Activated T-helper 1 cell treated with anti-CD3 and anti-CD28 coated beads, Interleukin-2, amount 50 U/mL, for 16 hours (primary cell): ENCODE results near the gene RHOT2.

Source experiments
- DNase-seq, 2 donors: peaks; one replicate each; pipeline ENCODE4 v3.0.0-alpha.2; 2020; ENCODE audit warnings: low read depth in 1 of 2, low spot score in 1 of 2

RHOT2 gene

DNA sequence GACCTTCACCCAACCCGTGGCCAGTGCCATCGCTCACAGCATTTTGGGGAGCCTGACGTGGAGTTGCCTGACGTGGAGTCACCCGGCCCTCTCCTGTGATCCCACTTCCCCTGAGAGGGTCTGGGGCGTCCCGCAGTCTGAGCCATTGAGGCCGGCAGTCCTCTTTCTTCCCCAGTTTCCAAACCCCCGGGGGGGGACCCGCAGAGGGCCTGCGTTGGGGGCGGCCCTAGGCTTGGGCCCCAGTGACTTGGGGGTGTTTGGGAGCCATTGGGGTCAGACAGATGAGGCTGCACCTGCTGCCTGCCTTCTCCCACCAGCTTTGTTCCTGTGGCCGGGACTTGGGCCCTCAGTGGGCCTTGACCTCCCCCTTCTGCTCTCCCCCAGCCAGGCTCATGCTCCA lies 1.7 kb downstream of the RHOT2 start:
- no peak for DNase-seq

GRCh38 chr16:670485-671352 lies 2.8 kb downstream of the RHOT2 start:
- no peak for DNase-seq

- DNase-seq, result no peak
These were observed 3.6 kb downstream of the RHOT2 start for GRCh38 chr16:671353-672131.

GRCh38 chr16:672371-672770 lies 4.4 kb downstream of the RHOT2 start:
- DNase-seq, result no peak

DNA sequence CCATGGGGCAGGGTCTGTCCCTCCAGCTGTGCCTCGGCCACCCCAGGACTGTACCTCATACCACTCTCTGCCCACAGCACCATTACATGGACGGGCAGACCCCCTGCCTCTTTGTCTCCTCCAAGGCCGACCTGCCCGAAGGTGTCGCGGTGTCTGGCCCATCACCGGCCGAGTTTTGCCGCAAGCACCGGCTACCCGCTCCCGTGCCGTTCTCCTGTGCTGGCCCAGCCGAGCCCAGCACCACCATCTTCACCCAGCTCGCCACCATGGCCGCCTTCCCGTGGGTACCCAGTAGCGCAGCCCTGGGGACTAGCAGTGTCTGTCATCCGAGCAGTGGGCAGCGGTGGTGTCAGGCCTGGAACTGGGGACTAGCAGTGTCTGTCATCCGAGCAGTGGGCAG lies 4.9 kb downstream of the RHOT2 start:
- no peak for DNase-seq

DNA sequence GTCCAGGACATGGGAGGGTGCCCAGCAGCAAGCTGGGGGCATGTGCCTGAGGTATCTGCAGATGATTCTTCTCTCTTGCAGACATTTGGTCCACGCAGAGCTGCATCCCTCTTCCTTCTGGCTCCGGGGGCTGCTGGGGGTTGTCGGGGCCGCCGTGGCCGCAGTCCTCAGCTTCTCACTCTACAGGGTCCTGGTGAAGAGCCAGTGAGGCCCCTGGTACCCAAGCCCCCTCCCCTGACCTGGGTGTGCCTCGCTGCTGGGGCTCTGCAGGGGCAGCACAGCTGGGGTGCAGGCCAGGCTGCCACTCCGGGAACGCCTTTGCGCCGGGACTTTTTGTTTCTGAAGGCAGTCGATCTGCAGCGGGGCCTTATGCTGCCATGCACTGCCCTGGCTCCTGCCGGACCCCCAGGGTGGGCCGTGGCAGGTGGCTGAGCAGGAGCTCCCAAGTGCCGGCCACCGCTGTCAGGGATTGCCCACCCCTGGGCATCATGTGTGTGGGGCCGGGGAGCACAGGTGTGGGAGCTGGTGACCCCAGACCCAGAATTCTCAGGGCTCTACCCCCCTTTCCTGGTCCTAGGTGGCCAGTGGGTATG lies 5.6 kb downstream of the RHOT2 start:
- DNase-seq, result no peak

- DNase-seq, result no peak
These were observed 6.4 kb downstream of the RHOT2 start for GRCh38 chr16:674214-674881.

GRCh38 chr16:674968-675883 lies 7.3 kb downstream of the RHOT2 start, which contains the start of gene RHBDL1:
TSS of gene RHBDL1 (plus strand) at chr16:675671. CDS start at chr16:675791, 120 bp downstream.
- DNase-seq, result no peak

GRCh38 chr16:675884-676564 lies 8.1 kb downstream of the RHOT2 start:
- DNase-seq, result no peak

DNA sequence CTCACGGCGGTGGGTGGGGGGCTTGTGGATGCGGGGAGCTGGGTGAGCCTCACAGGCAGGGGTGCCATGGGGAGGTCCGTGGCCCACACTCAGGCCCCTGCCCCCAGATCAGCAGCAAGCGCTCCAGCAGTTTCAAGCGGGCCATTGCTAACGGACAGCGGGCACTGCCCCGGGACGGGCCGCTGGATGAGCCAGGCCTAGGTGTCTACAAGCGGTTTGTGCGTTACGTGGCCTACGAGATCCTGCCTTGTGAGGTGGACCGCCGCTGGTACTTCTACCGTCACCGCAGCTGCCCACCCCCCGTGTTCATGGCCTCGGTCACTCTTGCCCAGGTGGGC lies 8.6 kb downstream of the RHOT2 start:
- no peak for DNase-seq

GRCh38 chr16:676913-677312 lies 9.0 kb downstream of the RHOT2 start:
- no peak for DNase-seq

DNA sequence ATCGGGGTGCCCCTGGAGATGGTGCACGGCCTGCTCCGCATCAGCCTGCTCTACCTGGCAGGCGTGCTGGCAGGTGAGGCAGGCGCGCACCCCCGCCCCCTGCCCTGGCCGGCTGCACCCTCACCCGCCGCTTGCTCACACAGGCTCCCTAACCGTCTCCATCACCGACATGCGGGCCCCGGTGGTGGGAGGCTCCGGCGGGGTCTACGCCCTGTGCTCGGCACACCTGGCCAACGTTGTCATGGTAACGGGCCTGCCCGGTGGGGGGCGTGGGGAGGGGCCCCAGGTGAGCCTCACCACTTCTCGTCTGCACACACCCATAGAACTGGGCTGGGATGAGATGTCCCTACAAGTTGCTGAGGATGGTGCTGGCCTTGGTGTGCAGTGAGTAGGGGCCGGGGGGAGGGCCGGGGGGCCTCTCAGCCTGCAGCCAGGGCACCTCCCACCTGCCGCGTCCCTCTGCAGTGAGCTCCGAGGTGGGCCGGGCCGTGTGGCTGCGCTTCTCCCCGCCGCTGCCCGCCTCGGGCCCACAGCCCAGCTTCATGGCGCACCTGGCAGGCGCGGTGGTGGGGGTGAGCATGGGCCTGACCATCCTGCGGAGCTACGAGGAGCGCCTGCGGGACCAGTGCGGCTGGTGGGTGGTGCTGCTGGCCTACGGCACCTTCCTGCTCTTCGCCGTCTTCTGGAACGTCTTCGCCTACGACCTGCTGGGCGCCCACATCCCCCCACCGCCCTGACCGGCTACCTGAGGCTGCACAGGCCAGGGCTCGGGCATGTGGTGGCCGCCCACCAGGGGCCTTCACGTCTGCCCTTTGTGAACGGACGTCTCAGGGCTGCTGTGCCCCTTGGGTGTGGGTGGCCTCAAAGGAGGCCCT lies 9.6 kb downstream of the RHOT2 start:
- no peak for DNase-seq

GRCh38 chr16:678209-678857 lies 10.4 kb downstream of the RHOT2 start:
- no peak for DNase-seq

DNA sequence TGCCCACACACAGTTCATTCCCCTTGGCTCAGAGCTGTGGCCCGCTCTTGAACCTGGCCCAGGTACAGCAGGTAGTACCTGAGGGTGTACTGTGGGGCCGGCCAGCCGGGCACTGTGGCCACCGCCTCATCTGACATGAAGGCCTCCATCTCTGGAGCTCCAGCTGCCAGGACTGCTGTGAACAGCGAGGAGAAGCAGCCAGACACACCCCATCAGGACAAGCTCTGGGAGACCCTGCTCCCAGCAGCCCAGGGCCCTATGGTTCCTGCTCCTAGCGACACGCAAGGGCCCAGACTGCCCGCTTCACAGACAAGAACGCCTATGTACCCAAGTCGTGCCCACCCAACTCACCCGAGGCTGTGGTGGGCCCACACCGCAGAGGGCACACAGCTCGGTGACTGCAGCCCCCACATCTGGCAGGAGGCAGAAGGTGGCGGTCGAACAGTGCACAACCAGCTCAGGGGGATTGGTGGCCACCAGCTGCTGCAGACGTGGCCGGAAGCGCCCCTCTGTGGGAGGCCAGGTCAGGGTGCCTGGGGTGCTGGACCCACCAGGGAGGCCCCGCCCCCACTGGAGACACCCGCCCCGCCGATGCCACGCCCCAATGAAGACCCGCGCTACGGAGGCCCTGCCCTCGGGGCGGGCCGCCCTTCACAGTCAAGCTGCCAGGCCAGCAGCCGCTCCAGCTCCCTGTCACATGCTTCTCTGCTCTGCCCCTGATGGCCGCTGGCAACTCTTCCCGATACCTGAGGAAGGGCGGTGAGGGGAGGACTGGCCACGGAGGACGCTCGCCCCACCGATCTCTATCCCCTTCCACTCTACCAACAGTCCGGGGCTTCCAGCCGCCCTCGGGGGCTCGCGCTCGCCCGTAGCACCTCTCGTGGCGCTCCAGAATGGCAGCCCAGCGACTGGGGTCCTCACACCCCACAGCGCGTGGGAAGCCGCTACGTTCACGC lies 11.2 kb downstream of the RHOT2 start:
- DNase-seq, result no peak

GRCh38 chr16:679814-680624 lies 12.1 kb downstream of the RHOT2 start, which contains the start of gene STUB1:
TSS of gene STUB1 (plus strand) at chr16:680410. CDS start at chr16:680526, 116 bp downstream.
- DNase-seq, result peak; percentile 70 to 76

DNA sequence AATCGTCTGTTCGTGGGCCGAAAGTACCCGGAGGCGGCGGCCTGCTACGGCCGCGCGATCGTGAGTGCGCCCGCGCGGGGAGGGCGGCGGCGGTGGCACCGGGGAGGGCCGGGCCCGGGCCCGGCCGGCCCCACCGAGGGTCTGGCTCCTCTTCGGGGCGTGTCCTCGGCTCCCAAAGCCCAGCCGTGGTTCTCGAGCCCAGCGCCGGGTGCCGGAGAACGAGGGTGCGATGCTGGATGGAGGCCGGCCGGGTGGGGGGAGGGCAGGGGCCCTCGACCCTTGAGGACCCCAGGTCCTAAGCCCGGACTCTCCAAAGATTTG lies 12.7 kb downstream of the RHOT2 start:
- DNase-seq, result no peak
